ENCODE measurements around the gene AIF1. TPM values are rescaled to one million over a fixed set of nuclear protein-coding genes. Genes with fewer than 3 reads are reported as not detected.

The AIF1 gene
- total RNA-seq, 1 donor from 2014 or later, result 3.1 TPM

- DNase-seq (ENCODE audit: low spot score, unreplicated experiment), result no peak
- H3K27me3 Mint-ChIP-seq, result peaks cover 40% of the 10 kb centered on the region
- TF ChIP-seq CTCF (IDR thresholded peaks at IDR 0.05; ENCODE audit: unreplicated experiment), result no peak
- H3K27ac Mint-ChIP-seq, result no peak within 1 kb of the TSS
- H3K4me1 Mint-ChIP-seq (ENCODE audit: low read depth), result peaks cover 2% of the 10 kb centered on the region
- no peaks in the 10 kb centered on the region for H3K9me3 Mint-ChIP-seq (ENCODE audit: low read depth)
- H3K4me3 Mint-ChIP-seq (ENCODE audit: low read depth), result no peak within 1 kb of the TSS
- H3K36me3 Mint-ChIP-seq (ENCODE audit: insufficient read depth), result no peaks in the 10 kb centered on the region
These were observed 42.8 kb upstream of the AIF1 start, which contains the start of gene LTA for GRCh38 chr6:31572041-31572911. TSS of gene LTA (plus strand) at chr6:31572289. CDS start at chr6:31572743, 454 bp downstream.

GRCh38 chr6:31573239-31574105, 41.6 kb upstream of the AIF1 start:
- no peak for DNase-seq (ENCODE audit: low spot score, unreplicated experiment)
- Mint-ChIP-seq H3K4me1 (ENCODE audit: low read depth) (no peaks in the 10 kb centered on the region), H3K36me3 (ENCODE audit: insufficient read depth) (no peaks in the 10 kb centered on the region), H3K27ac (no peak overlapping the region), H3K27me3 (peaks cover 43% of the 10 kb centered on the region), H3K9me3 (ENCODE audit: low read depth) (no peaks in the 10 kb centered on the region), H3K4me3 (ENCODE audit: low read depth) (no peak overlapping the region)
- TF ChIP-seq CTCF (IDR thresholded peaks at IDR 0.05; ENCODE audit: unreplicated experiment), result no peak

GRCh38 chr6:31574106-31575061, 40.6 kb upstream of the AIF1 start:
- Mint-ChIP-seq H3K4me1 (ENCODE audit: low read depth) (no peaks in the 10 kb centered on the region), H3K4me3 (ENCODE audit: low read depth) (no peak overlapping the region), H3K36me3 (ENCODE audit: insufficient read depth) (no peaks in the 10 kb centered on the region), H3K27me3 (peaks cover 45% of the 10 kb centered on the region), H3K9me3 (ENCODE audit: low read depth) (no peaks in the 10 kb centered on the region), H3K27ac (no peak overlapping the region)
- DNase-seq (ENCODE audit: low spot score, unreplicated experiment), result no peak
- no peak for TF ChIP-seq CTCF (IDR thresholded peaks at IDR 0.05; ENCODE audit: unreplicated experiment)

- Mint-ChIP-seq H3K4me1 (ENCODE audit: low read depth) (no peaks in the 10 kb centered on the region), H3K4me3 (ENCODE audit: low read depth) (no peak within 1 kb of the TSS), H3K27me3 (peaks cover 51% of the 10 kb centered on the region), H3K27ac (no peak within 1 kb of the TSS), H3K9me3 (ENCODE audit: low read depth) (no peaks in the 10 kb centered on the region), H3K36me3 (ENCODE audit: insufficient read depth) (no peaks in the 10 kb centered on the region)
- TF ChIP-seq CTCF (IDR thresholded peaks at IDR 0.05; ENCODE audit: unreplicated experiment), result no peak
- no peak for DNase-seq (ENCODE audit: low spot score, unreplicated experiment)
These were observed 39.6 kb upstream of the AIF1 start, which contains the start of gene TNF for GRCh38 chr6:31575335-31575901. TSS of gene TNF (plus strand) at chr6:31575565. CDS start at chr6:31575742, 177 bp downstream.
